Left forelimb (tissue), 1 donor: ENCODE results near the gene GLG1.
"Not testable (repeated sequence)": the region's sequence is repeated elsewhere in the genome, so short reads cannot be mapped to it uniquely, and the experiment has no call there.

Experiments used
- DNase-seq: peaks from one replicate; pipeline ENCODE4 v3.0.0-alpha.2; 2018; ENCODE audit warnings: low spot score

Gene GLG1

DNA sequence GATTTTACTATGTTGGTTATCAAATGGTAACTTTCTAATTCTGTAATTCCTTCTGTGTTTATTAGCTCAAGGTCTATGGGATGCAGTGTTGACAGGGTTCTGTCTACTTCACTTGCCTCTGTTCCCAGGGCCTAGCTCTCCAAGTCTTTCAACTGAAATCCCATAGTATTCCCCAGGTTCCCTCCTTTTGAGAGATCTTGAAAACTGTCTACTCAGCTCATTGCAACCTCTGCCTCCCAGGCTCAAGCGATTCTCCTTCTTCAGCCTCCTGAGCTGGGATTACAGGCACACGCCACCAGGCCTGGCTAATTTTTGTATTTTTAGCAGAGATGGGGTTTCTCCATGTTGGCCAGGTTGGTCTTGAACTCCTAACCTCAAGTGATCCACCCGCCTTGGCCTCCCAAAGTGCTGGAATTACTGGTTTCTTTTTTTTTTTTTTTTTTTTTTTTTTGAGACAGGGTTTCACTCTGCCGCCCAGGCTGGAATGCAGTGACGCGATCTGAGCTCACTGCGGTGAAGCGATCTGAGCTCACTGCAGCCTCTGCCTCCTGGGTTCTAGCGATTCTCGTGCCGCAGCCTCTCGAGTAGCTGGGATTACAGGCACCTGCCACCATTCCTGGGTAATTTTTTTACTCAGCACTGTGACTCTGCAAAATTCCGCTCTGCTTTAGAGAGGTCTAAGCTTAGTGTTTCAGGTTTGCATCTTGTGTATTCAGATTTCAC, 163.1 kb downstream of the GLG1 start:
- not testable (repeated sequence) for DNase-seq

DNA sequence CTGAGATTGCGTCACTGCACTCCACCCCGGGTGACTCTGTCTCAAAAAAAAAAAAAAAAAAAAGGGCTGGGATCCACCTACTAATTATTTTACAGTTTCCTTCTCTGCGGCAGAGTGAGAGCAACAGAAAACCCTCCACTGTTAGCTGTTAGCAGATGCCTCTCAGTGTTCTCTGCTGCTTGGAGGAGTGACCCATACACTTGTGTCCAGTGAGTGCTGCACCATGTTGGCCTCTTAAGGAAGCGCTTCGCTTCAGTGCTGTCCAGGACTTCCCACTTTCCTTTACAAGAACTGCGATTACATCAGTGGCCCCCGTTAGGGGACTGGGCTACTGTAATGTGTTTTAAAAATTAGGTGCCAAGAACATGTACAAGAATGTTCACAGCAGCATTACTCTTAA, 167.2 kb downstream of the GLG1 start:
- DNase-seq: no peak

DNA sequence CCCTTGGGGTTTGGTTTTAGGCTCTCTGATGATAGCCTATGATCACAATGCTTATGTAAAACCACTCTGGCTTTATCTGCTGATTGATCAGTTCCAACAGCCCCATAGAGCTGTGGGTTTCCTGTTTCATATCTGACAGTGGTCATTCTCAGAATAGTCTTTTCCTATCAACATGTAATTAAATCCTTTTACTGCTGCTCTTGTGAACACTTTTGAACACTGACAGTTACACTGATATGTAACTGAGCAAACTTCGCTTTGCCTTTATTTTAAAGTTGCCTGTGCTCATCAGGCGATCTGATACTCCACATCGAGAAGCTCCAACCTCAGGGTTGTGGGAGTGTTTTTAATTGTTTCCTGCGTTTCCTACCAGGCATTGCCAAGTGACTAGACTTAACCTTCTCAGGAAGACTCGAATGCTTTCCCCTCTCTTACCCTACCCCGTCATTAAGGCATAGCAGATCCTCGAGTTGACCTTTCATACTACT, 168.4 kb downstream of the GLG1 start:
- no peak for DNase-seq

DNA sequence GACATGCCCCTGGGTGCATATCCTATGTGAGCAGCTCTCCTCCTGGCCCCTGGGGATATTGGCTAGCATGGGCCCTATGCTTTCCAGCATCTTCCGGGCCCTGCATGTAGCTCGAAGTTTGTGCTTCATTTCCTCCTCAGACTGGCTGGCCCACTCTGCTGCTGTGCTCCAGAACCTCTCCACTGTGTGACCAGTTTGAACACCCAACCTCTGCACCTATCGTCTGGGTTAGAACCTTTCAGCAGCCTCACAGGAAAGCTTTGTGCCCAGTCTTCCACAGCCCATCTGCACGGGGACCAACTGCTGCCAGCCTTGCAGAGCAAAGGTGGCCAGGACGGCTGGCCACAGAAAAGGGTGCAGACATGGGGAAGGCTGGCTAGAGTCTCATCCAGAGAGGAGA, 175.4 kb downstream of the GLG1 start:
- no peak for DNase-seq

DNA sequence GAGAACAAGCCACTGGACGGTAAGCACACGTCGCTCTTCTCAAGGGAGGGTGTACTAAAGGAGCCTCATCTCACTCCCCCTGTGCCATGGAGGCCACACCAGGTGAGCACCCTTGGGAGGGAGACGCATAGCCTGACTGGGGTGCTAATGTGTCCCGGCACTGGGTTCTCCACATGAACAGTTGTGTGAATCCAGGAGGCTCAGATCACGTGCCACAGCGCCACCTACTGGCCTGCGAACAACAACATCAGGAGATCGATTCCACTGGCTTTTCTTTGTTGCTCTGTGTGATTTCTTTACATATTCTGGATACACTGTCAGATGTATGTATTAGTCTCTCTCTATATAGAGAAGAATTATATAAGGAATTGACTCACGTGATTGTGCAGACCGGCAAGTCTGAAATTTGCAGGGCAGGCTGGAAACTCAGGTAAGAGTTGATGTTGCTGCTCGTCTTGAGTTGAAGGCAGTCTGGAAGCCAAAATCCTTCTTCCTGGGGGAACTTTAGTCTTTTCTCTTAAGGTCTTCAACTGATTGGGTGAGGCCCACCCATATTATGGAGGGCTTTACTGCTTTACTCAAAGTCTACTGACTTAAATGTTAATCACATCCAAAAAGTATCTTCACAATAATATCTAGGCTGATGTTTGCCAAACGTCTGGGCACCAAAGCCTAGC, 176.7 kb downstream of the GLG1 start:
- DNase-seq: not testable (repeated sequence)

DNA sequence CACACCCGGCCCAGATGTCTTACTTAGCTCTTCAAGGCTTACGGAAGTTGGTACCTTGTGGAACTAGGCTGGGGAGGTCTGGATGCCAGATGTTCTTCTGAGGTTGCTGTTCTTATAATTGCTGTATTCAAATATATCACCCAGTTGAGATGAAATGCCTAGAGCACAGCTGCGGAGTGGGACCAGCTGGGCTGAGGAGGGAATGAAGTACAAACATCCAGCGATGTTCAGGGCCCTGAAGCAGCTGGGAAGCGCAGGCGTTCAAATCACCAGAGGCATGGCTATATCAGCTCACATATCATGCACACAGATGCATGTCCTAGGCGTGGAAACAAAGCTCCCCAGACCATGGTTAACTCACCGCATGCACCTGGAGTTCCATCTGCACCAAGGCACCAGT, 178.4 kb downstream of the GLG1 start:
- DNase-seq: not testable (repeated sequence)

DNA sequence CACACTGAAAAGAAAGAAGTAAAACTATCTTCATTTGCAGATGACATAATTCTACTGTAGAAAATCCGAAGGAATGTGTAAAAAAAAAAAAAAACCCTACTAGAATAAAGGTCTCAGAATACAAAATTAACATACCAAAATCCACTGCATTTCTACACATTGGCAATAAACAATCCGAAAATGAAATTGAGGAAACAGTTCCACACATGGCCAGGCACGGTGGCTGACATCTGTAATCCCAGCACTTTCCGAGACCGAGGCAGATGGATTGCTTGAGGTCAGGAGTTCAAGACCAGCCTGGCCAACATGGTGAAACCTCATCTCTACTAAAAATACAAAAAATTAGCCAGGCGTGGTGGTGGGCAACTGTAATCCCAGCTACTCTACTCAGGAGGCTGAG, 181.2 kb downstream of the GLG1 start:
- not testable (repeated sequence) for DNase-seq

DNA sequence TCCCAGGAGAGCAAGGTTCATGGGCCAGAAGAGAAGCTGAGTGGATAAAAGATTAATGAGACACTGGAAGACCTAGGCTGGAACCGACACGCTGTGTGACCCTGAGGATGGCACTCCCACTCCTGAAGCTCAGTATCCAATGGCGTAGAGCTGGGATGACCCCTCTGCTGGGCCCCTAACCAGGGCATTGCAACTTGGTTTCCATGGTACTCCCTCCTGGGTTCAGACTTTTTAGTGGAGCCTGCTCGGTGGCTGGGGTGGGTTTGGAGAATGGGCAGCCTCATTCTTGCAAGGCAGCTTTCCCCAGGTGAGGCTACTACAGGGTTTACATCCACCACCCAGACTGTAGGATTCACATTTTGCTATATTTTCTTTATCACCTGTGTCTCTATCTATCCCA, 183.2 kb downstream of the GLG1 start:
- DNase-seq: not testable (repeated sequence)

DNA sequence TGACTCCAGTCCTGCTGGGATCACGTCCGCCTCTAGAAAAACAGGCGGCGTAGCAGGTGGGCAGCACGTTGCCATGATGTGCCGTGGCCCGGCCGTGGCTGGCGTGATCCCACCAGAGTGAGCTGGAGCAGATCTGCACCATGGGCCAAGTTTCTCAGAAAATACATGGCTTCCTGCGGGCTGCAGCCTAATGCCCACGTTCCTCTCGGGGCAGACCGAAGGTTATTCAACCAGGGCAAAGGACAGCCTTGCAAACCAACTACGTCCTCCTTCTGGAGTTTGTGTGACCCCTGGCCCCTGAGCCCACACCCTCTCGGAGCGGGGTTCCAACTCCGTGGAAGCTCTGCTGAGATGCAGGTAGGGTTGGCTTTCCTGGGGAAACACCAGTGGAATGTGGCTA, 184.8 kb downstream of the GLG1 start:
- not testable (repeated sequence) for DNase-seq

DNA sequence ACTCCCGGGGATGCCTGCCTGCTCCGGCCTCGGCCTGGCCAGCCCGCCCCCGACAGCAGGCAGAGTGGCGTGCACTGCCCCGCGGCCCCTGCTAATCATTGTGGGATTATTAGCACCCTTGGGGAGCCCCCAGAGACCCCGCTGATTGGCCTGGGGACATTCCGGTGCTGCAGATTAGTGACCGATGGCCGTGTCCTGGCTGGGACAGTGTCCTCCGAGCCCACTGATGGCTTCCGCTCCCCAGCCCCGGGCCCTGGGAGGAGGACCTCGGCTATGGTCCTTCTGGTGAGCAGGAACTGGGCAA, 185.5 kb downstream of the GLG1 start:
- DNase-seq: not testable (repeated sequence)

DNA sequence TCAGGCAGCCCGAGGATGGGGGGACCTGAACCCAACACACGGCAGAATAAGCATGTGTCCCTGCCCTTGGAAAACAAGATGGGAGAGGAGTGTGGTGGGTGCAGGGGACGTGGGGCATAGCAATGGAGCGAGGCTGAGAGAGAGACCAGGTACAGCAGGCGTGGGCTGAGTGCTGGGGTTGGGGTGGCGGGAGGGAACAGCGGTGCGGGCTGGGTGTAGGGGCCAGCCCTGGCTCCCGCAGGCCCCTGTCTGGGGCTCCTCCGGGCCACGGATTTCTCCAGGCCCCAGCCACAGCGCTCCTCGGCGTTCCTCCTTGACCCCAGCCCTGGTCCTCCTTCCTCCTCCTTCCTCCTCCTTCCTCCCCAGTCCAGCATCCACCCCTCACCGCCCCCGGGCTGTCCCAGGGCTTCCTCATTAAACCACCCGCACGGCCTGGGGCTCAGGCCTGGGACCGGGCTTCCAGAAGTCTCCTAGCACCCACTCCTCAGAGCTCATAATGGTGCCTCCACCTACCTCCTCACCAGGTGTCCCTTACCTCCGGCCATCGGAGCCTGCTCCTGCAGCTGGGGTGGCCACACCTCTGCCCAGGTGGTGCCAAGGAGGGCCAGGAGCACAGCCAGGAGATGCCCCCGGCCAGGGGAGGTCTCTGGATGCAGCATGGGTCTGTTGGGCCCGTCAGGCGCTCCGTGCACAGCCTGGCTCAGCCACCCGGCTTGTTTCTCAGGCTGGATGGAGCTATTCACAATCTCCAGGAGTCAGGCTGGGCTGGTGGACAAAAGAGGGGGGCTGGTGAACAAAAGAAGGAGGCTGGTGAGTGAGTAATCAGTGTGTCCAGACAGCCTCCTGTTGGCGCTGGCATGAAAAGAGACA, 186.1 kb downstream of the GLG1 start, which contains the start of gene CLEC18B:
Gene CLEC18B, minus strand, starts transcription at position 867 of the 870 bp plus-strand sequence. Its CDS starts 208 bp downstream, at position 659.
- not testable (repeated sequence) for DNase-seq

DNA sequence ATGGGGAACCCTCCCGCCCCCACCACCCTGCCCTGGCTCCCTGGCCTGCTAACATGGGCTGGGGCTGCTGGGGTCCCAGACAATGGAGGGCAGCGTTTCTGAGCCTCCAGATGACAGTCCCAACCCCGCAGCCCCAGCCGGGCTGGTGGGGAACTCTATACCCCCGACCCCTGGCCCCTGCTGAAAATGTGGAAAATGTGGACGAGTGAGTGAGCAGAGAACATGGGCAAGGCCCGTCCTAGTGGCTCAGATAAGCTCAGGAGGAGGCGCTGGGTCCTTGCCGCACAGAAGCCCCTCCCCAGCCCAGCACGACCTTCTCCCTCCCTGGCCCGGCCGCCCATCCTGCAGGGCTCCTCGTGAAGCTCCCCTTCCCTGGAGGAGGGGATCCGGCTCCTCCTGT, 187.1 kb downstream of the GLG1 start:
- DNase-seq: not testable (repeated sequence)

DNA sequence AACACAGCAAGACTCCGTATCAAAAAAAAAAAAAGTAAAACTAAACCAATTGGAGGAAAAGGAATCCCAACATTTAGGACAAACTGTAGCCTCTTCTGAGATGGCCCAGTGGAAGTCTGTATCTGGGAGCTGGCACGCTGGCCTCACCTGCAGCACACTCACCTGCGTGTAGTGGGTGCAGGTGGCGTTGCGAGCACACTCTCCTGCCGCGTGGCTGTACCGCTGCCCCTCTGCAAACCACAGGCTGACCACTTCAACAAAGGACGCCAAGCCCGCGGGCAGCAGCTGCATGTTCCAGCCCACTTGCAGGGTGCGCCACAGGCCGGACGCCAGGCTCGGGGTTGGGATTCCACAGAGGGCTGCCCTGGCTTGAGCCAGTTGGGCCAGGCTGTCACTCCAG, 189.0 kb downstream of the GLG1 start:
- DNase-seq: not testable (repeated sequence)

DNA sequence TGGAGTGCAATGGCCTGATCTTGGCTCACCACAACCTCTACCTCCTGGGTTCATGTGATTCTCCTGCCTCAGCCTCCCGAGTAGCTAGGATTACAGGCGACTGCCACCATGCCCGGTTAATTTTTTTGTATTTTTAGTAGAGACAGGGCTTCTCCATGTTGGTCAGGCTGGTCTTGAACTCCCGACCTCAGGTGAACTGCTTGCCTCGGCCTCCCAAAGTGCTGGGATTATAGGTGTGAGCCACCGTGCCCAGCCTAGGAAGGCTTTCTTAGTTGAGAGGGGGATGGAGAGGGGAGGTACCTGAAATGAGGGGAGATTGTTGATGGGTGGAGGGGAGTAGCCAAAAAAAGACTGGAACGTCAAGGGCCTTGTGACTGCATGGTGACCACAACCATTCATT, 193.0 kb downstream of the GLG1 start:
- DNase-seq: not testable (repeated sequence)

DNA sequence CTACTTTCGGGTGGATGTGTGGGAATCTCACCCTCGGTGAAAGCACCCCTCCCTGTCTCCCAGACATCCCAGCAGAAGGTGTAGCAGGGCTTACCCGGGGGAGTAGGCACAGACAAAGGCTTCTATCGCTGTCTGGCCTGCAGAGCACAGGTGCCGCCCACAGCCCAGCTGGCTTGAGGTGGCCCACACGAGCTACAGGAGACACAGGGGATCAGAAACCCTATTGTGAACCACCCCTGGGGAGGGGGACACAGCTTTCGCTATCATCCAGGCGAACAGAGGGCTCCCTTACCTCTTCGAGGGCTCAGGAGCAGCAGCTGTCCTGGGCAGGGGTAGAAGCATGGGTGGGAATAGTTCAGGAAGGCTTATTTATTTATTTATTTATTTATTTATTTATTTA, 193.4 kb downstream of the GLG1 start:
- DNase-seq: not testable (repeated sequence)

DNA sequence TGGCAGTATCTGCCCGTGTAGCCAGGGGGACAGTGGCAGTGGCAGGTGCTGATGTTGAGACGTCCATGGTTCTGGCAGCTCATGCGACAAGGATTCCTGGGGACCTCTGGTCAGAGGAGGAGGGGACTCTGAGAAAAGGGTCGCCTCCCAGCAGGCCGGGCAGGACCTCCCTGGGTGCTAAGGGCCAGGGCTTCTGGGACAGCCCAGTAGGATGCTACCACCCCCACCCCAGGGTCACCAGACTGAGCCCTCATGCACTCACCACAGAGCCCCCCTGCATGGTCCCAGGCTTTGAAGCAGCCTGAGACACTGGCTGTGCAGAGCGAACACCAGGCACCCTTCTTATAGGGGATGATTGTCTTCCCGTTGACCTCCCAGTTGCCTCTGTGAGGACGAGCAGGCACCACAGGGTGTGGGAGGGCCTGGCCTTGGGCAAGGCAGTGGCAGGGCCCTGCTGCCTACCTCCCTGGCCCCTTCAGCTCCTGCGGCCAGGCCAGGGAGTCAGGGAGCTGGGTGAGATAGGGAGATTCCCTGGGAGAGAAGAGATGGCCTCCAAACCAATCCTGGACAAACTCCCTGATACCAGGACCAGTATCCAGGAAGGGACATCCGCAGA, 194.0 kb downstream of the GLG1 start:
- not testable (repeated sequence) for DNase-seq

DNA sequence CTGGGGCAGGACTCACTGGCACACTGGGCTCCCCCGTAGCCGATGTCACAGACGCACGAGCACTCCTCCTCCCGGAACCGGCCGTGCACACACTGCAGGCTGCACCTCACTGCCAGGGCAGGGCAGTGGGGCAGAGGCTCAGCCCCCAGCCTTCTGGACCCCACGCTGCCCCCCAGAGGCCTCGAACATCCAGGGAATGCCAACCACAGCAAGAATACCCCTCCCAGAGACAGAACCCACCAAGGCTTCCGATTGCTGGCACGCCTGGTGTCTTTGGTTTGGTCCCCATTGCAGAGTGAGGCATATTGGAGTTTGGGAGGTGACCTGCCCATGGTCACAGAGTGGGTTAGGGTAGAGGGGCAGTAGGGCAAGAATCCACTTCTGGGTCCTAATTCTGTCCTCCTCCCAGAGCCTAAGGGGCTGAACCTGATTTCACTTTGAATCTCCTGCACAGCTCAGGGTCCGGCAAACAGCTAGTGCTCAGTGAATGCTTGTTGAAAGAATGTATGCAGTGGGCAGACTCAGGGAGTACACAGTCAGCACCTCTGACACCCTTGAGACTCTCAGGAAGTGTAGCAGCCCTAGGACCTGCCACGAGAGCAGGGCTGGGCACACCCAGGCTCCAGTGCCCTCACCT, 194.7 kb downstream of the GLG1 start:
- not testable (repeated sequence) for DNase-seq

DNA sequence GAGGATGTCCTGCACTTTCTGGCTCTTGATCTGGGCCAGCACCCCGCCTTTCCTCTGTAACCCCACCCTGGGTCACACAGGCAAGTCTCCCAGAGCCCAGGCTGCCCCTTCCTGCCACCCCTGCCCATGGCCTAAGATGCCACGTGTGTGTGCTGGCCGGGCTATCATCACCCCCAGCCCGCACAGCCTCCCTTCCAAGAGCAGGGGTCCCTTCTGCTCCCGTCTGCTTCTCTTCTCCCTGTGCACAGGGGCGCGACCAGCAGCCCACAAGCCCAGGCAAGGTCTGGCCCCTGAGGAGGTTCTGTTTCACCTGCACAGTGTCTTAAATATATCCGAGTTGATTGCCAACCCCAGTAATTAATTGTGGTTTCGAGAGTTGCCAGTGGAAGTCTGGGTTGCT, 195.9 kb downstream of the GLG1 start:
- DNase-seq: not testable (repeated sequence)

DNA sequence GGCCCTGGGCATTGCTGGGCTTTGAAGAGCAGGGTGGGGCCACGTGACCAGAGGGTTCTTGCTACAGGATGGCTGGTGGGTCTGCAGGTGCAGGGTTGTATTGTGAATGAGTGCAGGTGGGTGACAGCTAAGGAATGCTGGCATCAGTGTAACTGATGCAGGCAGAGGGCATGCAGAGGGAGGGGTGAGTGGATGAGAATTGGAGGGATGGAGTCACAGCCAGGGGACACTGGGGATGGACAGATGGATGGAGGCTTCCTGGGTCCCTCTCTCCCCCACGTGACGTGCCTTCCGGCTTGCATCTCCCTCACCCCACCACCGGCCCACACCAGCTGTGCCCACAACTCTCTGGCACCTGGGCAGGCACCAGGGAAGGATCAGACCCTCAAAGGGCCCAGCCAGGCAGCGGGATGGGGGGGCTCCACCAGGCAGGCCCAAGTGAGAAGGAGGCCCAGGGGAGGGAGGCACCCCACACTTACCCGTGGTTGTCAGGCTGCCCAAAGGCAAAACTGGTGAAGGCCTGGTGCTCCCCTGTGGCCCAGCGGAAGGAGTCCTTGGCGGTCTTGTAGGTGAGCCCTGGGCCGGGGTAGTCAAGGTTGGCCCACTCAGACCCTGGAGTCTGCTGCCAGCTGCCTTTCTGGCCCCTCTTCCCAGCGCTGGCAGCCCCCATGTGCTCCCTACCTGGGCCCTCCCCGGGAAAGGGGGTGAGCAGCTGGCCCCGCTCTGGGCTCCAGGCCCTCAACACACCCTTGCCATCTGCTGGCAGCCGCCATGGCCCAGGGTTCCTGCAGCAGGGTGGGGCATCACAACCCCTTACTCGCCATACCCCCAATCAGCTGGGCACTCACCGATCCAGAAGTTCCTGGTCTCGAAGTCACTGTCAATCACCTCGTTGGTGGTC, 196.6 kb downstream of the GLG1 start:
- DNase-seq: not testable (repeated sequence)

DNA sequence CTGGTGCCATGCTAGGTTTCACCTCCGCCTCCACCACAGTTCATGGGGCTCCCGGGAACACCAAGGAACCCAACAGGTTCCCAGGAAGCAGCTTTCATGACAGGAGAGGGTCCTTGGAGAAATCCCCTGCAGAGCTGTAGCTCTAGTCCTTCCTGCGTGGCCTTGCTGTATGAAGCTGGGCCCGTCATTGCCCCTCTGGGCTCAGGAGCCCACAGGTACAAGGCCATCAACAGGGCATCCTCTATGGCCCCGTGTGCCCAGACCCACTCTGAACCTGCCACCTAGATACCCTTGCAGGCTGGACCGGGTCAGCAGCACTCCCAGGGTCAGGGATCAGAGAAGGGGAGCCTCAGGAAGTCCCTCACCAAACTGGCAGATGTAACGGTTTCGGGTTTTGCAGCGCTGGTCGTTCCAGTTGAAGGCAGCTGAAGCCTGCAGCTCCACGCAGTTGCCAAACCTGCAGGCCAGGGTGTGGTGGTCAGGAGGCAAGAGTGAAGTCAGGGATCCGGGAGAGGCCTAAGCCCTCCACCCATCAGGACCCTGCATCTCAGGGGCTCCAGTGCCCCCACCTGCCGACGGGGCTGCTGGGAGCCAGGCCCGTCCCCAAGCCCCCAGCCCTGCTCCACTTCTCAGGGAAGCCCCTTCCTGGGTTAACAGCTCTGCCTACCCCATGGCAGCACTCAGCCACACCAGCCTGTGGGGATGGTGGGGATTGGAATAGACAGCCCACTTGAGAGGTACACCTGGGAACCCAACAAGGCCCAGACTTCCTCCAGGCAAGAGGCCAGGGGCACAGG, 197.5 kb downstream of the GLG1 start:
- DNase-seq: not testable (repeated sequence)
